Skeletal muscle tissue (tissue), 4 donors: ENCODE data around the gene ANKRD33. TPM values are rescaled to one million over a fixed set of nuclear protein-coding genes. Genes with fewer than 3 reads are reported as not detected.

Experiments
- H3K27ac ChIP-seq: one replicate; pipeline ENCODE4 v1.7.0; 2013; ENCODE audit warnings: mild to moderate bottlenecking, low read depth, low read length, inconsistent platforms
- H3K27me3 ChIP-seq, 3 donors: one replicate each; pipeline ENCODE4 v1.7.0; 2013; ENCODE audit warnings: low read length in 3 of 3; ENCODE audit not compliant: control insufficient read depth in 3 of 3, insufficient read depth in 3 of 3
- H3K36me3 ChIP-seq, 3 donors: one replicate each; pipeline ENCODE4 v1.7.0; 2013; ENCODE audit warnings: low read length in 3 of 3; ENCODE audit not compliant: control insufficient read depth in 3 of 3, insufficient read depth in 3 of 3
- H3K4me1 ChIP-seq, 3 donors: one replicate each; pipeline ENCODE4 v1.7.0; 2013; ENCODE audit warnings: low read length in 3 of 3, mild to moderate bottlenecking in 3 of 3; ENCODE audit not compliant: control insufficient read depth in 3 of 3, insufficient read depth in 3 of 3
- H3K4me3 ChIP-seq, 3 donors: one replicate each; pipeline ENCODE4 v1.7.0; 2013; ENCODE audit warnings: low read length in 3 of 3
- H3K9ac ChIP-seq, 3 donors: one replicate each; pipeline ENCODE4 v1.7.0; 2013; ENCODE audit warnings: low read length in 3 of 3, mild to moderate bottlenecking in 3 of 3, moderate library complexity in 2 of 3, low read depth in 1 of 3
- H3K9me3 ChIP-seq, 3 donors: one replicate each; pipeline ENCODE4 v1.7.0; 2013; ENCODE audit warnings: low read length in 3 of 3; ENCODE audit not compliant: control insufficient read depth in 3 of 3
- total RNA-seq: library from RNA; depleted of rRNA; stranded (reverse); fragments of >200 nt; gene quantifications from one replicate; pipeline ENCODE4 v1.2.3, GENCODE V29; 2014
- donor health status: Osteomylitis.

ANKRD33 gene
- total RNA-seq, 1 donor from 2014 or later = not detected

- Histone ChIP-seq H3K4me1 (peaks cover 9 to 14% (median 10%) of the 10 kb centered on the region in 3 donors), H3K4me3 (peak overlapping the region in 2 of 3 donors; percentile 29 to 38), H3K9me3 (peaks cover 0 to 10% (median 6%) of the 10 kb centered on the region in 3 donors), H3K27me3 (no peaks in the 10 kb centered on the region), H3K36me3 (no peaks in the 10 kb centered on the region), H3K9ac (peak overlapping the region in 2 of 3 donors; percentile 21 to 33), H3K27ac (no peak overlapping the region)
These were observed 53.2 kb downstream of the ANKRD33 start for GRCh38 chr12:51941011-51941581.

Other genes with a start within 250 kb of the ANKRD33 start
- gene FIGNL2, start 39.4 kb upstream of the ANKRD33 start, total RNA-seq = 1.0 TPM
- 56.9 TPM for gene ACVRL1, start 19.4 kb downstream of the ANKRD33 start, total RNA-seq
- gene ACVR1B, start 63.6 kb downstream of the ANKRD33 start, total RNA-seq = 8.4 TPM
- gene TAMALIN, start 118.8 kb downstream of the ANKRD33 start, total RNA-seq = 9.4 TPM
- gene NR4A1, start 163.3 kb downstream of the ANKRD33 start, total RNA-seq = 24.5 TPM
- 34.4 TPM for gene ATG101, start 181.9 kb downstream of the ANKRD33 start, total RNA-seq
- gene SMIM41, start 191.6 kb downstream of the ANKRD33 start, total RNA-seq = not detected